Muscle of leg (tissue), 11 donors: ENCODE measurements around the gene SREBF1. TPM values are rescaled to one million over a fixed set of nuclear protein-coding genes. Genes with fewer than 3 reads are reported as not detected.

ENCODE experiments used
- DNase-seq: peaks from one replicate; pipeline ENCODE4 v3.0.0; 2013
- H3K27ac ChIP-seq: one replicate; pipeline ENCODE4 v1.5.1; 2013; ENCODE audit warnings: mild to moderate bottlenecking, low read length, control low read depth
- H3K27me3 ChIP-seq: one replicate; pipeline ENCODE4 v1.6.1; 2013; ENCODE audit warnings: low read length; ENCODE audit not compliant: control insufficient read depth, insufficient read depth
- H3K36me3 ChIP-seq: one replicate; pipeline ENCODE4 v1.6.1; 2013; ENCODE audit warnings: low read length; ENCODE audit not compliant: control insufficient read depth, insufficient read depth
- H3K4me1 ChIP-seq: one replicate; pipeline ENCODE4 v1.6.1; 2013; ENCODE audit warnings: low read length; ENCODE audit not compliant: control insufficient read depth, insufficient read depth
- H3K4me3 ChIP-seq: one replicate; pipeline ENCODE4 v1.5.1; 2013; ENCODE audit warnings: low read length, control low read depth
- H3K9me3 ChIP-seq: replicated peaks from 2 replicates; pipeline ENCODE4 v1.6.1; 2013; ENCODE audit warnings: low read depth, low read length; ENCODE audit not compliant: control insufficient read depth
- WGBS: methylation state at CpG from one replicate; pipeline ENCODE4 v1.1.5; 2013; ENCODE audit warnings: missing lambda C conversion rate; ENCODE audit not compliant: insufficient coverage; 5-methylcytosine and 5-hydroxymethylcytosine counted together
- polyA plus RNA-seq, 8 donors: library from polyadenylated mRNA; unstranded; fragments of 120-200 nt; gene quantifications; one replicate each; pipeline versions ENCODE4 v1.2.1 to v1.2.3, GENCODE V29; 2013; ENCODE audit warnings: inconsistent platforms in 1 of 8, low replicate concordance in 1 of 8; ENCODE audit not compliant: insufficient read length in 8 of 8, insufficient read depth in 1 of 8
- total RNA-seq: library from RNA; stranded (reverse); fragments of 120-200 nt; gene quantifications from one replicate; pipeline ENCODE4 v1.2.4, GENCODE V29; 2013

Gene SREBF1
- total and polyA plus RNA-seq, 9 donors = 16.1 to 48.7 (median 33.4) TPM

DNA sequence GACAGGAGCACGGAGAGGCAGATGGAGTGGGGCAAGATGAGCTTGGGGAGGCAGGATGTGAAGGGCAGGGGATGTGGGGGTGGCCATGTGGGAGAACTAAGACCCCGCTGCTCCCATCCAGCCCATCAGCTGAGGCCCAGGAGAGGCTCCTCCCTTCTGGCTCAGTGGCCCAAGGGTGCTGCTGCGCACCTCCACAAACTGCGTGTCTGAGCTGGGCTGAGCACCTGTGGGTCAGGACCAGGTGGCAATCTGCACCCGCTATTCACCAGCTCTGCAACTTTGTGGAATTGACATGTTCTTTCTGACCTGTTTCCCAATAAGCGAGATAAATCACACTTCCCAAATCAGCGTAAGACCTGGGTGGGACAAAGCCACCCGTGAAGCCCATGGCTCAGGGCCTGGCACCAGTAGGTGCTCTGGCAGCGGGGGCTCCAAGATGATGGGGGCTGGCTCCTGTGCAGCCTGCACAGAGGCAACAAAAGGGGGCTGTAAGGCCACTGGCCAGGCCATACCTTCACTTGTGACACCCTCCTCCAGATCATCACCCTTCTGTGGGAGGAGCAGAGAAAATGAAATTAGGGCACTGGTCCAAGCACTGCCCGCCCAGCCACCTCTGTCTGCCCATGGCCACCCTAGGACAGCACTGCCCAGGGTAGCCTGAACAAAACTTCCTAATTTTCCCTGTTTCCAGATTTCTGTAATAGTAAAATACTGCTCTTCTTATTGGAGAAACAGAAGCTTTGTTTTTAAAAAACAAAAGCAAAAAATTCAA, 11.7 kb upstream of the SREBF1 start:
- Histone ChIP-seq H3K36me3 (peaks cover 22% of the 10 kb centered on the region), H3K27ac (no peak overlapping the region), H3K4me3 (no peak overlapping the region), H3K27me3 (no peaks in the 10 kb centered on the region), H3K4me1 (peaks cover 40% of the 10 kb centered on the region), H3K9me3 (no peaks in the 10 kb centered on the region)
- no peak for DNase-seq
- WGBS = 92% methylated on average over 7 of the region's 10 CpGs

DNA sequence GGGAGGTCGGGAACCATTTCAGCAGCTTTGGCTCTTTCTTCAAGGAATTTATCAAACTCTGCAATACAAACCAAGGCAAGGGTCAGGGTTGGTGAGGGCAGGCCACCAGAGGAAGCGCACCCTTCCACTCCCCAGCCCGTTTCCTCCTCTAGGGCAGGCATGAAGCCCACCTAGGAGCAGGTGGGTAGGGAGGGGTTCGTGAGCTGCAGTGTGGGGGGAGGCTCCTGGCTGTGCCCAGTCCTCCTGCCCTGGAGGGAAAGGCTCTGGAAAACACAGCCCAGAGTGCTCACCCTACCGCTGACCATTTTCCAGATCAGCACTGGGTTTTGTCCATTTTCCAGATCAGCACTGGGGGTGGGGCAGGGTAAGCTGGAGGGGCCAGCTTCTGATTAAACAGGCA, 10.9 kb upstream of the SREBF1 start:
- no peak for DNase-seq
- WGBS = 100% methylated on average over 1 of the region's 5 CpGs
- Histone ChIP-seq H3K27me3 (no peaks in the 10 kb centered on the region), H3K4me3 (no peak overlapping the region), H3K4me1 (peaks cover 40% of the 10 kb centered on the region), H3K36me3 (peaks cover 22% of the 10 kb centered on the region), H3K27ac (no peak overlapping the region), H3K9me3 (no peaks in the 10 kb centered on the region)

DNA sequence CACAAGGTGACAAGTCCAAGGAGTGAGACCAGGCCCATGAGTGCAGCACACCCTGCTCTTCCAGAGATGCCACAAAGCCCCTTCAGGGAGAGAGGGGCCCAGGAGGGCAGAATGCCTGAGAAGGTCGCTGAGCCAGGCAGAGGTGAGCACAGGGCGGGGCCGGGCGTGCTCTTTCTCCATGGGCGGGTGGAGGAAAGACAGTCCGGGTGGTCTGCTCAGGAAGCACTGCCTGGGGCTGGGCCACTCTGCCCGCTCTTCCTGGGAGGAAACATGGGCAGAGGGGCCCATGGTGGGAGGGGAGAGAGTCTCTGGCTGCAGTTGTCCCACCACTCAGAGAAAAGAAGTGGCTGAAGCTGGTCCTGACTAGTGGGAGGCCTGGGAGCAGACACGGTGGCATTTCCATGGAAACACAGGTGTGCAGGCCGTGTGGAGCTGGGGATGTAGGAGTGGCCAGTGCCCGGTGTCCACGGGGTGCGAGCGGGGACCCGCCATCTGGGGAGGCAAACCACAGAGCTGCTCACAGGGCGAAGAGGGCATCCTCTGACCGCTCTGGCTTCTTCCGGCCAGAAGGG, 10.4 kb upstream of the SREBF1 start:
- no peak for DNase-seq
- peaks cover 22% of the 10 kb centered on the region for H3K36me3 ChIP-seq
- H3K4me1 ChIP-seq = peaks cover 43% of the 10 kb centered on the region
- H3K4me3 ChIP-seq = no peak overlapping the region
- H3K9me3 ChIP-seq = no peaks in the 10 kb centered on the region
- H3K27me3 ChIP-seq = no peaks in the 10 kb centered on the region
- no peak overlapping the region for H3K27ac ChIP-seq
- 62% methylated on average over 15 of the region's 17 CpGs for WGBS

DNA sequence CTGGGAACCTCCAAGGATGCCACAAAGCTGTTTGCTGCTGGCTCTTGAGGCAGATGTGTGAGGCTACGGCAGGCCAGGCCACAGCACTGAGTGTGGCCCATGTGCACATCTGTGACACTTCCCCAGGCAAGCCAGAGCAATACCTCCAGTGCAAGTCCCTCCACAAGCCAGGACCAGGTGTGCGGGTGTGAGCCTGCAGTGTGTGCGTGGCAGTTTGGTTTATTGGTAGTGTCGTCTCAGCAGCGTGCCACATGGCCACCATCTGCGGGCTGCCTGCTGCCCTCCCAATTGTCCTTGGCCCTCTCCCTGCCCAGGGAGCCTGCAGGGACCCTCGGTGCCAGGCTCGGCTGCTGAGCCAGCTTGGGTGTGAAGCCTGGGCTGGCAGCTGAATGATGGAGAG, 9.9 kb upstream of the SREBF1 start:
- Histone ChIP-seq H3K36me3 (peaks cover 22% of the 10 kb centered on the region), H3K27ac (no peak overlapping the region), H3K4me1 (peaks cover 49% of the 10 kb centered on the region), H3K27me3 (no peaks in the 10 kb centered on the region), H3K4me3 (no peak overlapping the region), H3K9me3 (no peaks in the 10 kb centered on the region)
- DNase-seq = no peak
- 39% methylated on average over 3 of the region's 8 CpGs for WGBS

DNA sequence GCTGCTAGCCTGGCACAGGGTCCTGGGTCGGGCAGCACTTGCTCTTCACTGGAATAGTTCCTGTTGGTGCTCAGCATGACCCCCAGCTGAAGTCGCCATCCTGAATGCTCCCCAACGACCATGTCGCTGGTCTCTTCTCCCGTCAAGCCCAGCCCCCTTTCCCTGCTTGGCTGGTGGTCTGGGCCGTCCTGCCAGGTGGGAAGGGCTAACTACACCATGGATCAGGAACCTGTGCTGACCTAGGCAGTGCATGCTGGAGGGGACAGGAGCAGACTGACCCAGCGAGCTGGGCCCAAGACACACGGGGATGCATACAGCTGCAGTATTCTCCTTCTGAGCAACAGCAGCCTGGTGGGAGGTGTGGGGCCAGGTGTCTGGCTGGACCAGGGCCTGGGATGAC, 9.2 kb upstream of the SREBF1 start:
- H3K4me1 ChIP-seq = peaks cover 55% of the 10 kb centered on the region
- H3K27ac ChIP-seq = no peak overlapping the region
- no peak for DNase-seq
- H3K36me3 ChIP-seq = peaks cover 22% of the 10 kb centered on the region
- no peaks in the 10 kb centered on the region for H3K27me3 ChIP-seq
- no peaks in the 10 kb centered on the region for H3K9me3 ChIP-seq
- H3K4me3 ChIP-seq = no peak overlapping the region
- 65% methylated on average over 8 of the region's 8 CpGs for WGBS

DNA sequence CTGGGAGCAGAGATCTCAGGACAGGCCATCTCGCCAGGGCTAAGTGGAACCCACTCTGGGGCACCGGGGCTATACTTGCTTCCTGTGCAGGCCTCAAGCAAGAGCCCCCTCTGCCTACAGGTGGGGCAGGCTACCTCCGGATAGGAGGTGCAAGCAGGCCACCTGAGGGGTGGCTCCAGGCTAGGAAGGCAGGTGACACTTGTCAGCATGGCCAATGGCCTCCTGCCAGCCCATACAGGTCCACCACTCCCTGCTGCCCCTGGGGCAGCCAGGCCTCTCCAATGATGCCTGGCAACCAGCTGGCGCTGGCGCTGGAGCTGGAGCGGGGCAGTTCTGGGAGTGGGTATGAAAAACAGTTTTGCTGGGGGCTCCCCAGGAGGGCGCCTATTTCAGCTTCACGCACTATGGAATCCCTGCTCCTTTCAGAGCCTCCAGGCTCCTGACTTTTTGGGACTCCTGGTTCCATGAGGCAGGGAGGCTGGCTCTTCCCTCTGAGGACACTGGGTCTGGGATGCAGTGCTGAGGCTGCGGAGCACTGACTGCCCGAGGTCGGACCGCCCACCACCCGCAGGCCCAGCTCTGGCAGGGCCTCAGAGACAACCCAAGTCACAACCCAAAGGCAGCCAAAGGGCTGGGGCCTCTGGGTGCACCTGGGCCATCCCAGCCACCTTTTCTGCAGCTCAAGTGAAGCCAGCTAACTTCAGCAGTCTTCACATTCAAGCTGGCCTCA, 8.4 kb upstream of the SREBF1 start:
- Histone ChIP-seq H3K4me1 (peaks cover 56% of the 10 kb centered on the region), H3K36me3 (peaks cover 22% of the 10 kb centered on the region), H3K9me3 (no peaks in the 10 kb centered on the region), H3K27ac (no peak overlapping the region), H3K27me3 (no peaks in the 10 kb centered on the region), H3K4me3 (no peak overlapping the region)
- DNase-seq = no peak
- 66% methylated on average over 9 of the region's 13 CpGs for WGBS

DNA sequence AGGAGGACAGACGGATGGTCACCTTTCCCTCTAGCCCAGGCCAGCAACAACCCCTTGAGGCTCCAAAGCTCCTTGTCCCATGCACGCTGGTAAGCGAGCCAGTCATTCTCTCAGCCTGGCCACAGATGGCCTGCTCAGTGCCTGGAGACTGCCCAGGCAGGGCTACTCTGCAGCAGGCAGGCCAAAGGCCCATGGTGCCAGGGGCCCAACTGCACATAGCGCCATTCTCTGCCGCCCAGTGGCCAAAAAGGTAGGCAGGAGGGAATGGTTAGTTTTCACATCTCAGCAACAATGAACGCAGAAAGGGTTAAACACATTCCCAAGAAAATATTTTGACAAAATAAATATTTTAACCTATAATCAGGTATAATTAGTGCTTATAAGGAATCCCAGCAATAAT, 7.7 kb upstream of the SREBF1 start:
- peaks cover 54% of the 10 kb centered on the region for H3K4me1 ChIP-seq

DNA sequence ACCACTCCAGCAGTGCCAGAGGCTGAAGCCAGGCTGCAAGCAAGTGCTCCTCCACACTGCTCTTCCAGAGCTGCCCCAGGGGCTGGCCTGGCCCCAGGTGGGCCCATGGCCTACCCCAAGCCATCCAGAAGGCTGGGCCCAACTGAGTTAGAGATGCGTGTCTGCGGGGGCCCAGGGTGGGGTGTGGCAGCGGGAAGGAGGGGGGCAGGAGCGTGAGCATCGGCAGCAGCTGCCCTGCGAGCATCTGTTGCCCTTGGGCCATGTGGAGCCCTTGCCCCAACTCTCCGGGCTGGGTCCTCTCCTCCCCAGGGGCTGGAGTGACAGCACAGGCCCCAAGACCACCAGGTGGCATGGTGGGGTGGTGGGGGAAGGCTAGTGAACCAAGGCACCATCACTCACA, 7.3 kb upstream of the SREBF1 start:
- Histone ChIP-seq H3K9me3 (no peaks in the 10 kb centered on the region), H3K4me1 (peaks cover 54% of the 10 kb centered on the region), H3K27ac (no peak overlapping the region), H3K4me3 (no peak overlapping the region), H3K27me3 (no peaks in the 10 kb centered on the region), H3K36me3 (peaks cover 22% of the 10 kb centered on the region)
- DNase-seq = no peak
- WGBS = 78% methylated on average over 5 of the region's 7 CpGs

More for the DNA sequence above, 7.7 kb upstream of the SREBF1 start:
- DNase-seq = no peak
- WGBS = 81% methylated on average over 3 of the region's 6 CpGs
- H3K9me3 ChIP-seq = no peaks in the 10 kb centered on the region
- H3K27ac ChIP-seq = no peak overlapping the region
- H3K27me3 ChIP-seq = no peaks in the 10 kb centered on the region
- peaks cover 22% of the 10 kb centered on the region for H3K36me3 ChIP-seq
- H3K4me3 ChIP-seq = no peak overlapping the region

DNA sequence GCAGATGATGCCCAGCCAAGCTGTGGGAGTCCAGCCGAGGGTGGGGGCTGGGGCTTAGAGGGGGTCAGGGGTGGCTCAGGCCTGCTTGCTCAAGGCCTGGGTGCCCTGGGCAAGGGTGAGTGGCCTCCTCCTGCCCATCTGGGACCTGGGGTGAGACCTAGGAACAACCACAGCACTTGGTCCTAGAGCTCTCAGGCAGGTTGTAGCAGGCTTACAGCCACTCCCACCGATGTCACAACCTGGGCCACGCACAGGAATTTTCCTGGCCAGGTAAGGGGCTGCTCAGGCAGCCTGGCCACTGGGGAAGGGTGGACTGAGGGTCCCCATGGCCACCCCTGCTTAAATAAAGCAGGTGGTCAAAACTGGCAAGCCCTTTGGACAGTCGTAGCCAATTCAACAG, 6.3 kb upstream of the SREBF1 start:
- H3K4me1 ChIP-seq = peaks cover 56% of the 10 kb centered on the region
- peaks cover 18% of the 10 kb centered on the region for H3K36me3 ChIP-seq
- H3K27ac ChIP-seq = no peak overlapping the region
- DNase-seq = no peak
- H3K9me3 ChIP-seq = no peaks in the 10 kb centered on the region
- H3K27me3 ChIP-seq = no peaks in the 10 kb centered on the region
- no peak overlapping the region for H3K4me3 ChIP-seq
- WGBS = 86% methylated on average over 2 of the region's 4 CpGs

DNA sequence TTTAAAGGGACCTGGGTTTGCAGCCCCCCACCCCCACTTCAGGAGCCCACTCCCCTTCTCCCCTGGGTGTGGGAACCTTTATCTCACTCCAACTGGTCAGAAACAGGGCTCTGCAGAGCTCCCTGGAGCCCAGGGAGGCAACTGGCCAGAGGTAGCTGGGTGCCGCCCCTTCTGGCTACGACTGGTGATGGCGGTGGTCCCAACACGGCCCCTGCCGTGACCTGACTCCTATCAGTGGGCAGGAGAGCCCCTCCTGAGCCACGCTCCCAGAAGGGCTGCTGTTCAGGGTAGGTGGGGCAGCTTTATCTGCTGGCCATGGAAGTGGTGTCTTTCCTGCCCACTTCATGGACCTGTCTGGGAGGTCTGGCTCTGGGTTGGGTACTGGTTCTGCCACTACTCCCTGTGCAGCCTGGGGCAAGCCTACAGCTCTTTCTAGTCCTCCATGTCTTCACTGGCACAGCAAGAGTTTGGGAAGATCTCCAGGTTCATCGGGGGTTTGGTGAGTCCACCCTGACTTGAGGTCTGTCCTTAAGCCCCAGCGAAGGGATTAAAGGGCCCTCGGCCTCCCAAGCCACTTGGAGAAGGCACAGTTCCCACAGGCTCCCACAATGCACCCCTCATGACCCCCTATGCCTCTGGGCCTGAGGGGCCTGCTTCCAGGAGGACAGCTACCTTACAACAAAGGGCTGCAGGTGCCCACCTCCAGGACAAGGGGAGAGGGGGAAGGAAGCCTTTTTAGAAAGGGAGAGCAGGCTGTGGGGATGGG, 5.5 kb upstream of the SREBF1 start:
- no peak for DNase-seq
- H3K27ac ChIP-seq = peak overlapping the region; percentile 99
- H3K9me3 ChIP-seq = no peaks in the 10 kb centered on the region
- peaks cover 65% of the 10 kb centered on the region for H3K4me1 ChIP-seq
- peaks cover 16% of the 10 kb centered on the region for H3K36me3 ChIP-seq
- no peak overlapping the region for H3K4me3 ChIP-seq
- 49% methylated on average over 7 of the region's 9 CpGs for WGBS
- no peaks in the 10 kb centered on the region for H3K27me3 ChIP-seq
